WTC11 (cell line): ENCODE results near the gene SMCO1. TPM values are rescaled to one million over a fixed set of nuclear protein-coding genes. Genes with fewer than 3 reads are reported as not detected.

Experiments
- ATAC-seq: fragments of 200-7000 bp; cut with Tn5 transposase; 2 replicates; pipeline ENCODE4 v1.10.0; 2021; ENCODE audit warnings: mild to moderate bottlenecking, moderate library complexity
- CTCF ChIA-PET: fragments of 300-600 bp; sonication (Branson Sonifier 250); formaldehyde crosslinking; loops from one replicate; lab custom pipeline; 2021; ENCODE audit warnings: antibody characterized with exemption; lab: Charles Lee
- POLR2A ChIA-PET: fragments of 350-600 bp; sonication (Branson Sonifier 250); formaldehyde crosslinking; loops from one replicate; lab custom pipeline; 2021; ENCODE audit warnings: antibody characterized with exemption; lab: Charles Lee
- DNase-seq: peaks from one replicate; pipeline ENCODE4 v3.0.0; 2021; ENCODE audit warnings: low spot score
- H3K27ac Mint-ChIP-seq: 2 replicates; pipeline ENCODE4 v1.8.0; 2021; ENCODE audit warnings: mixed read lengths
- H3K27me3 Mint-ChIP-seq: 2 replicates; pipeline ENCODE4 v1.8.0; 2021; ENCODE audit warnings: low read depth, mild to moderate bottlenecking, moderate library complexity, mixed read lengths
- H3K36me3 Mint-ChIP-seq: 2 replicates; pipeline ENCODE4 v1.8.0; 2021; ENCODE audit warnings: mixed read lengths
- H3K4me1 Mint-ChIP-seq: 2 replicates; pipeline ENCODE4 v1.8.0; 2022; ENCODE audit warnings: mixed read lengths
- H3K4me3 Mint-ChIP-seq: 2 replicates; pipeline ENCODE4 v1.8.0; 2021; ENCODE audit warnings: mild to moderate bottlenecking, moderate library complexity, mixed read lengths
- H3K9me3 Mint-ChIP-seq: 2 replicates; pipeline ENCODE4 v1.8.0; 2021; ENCODE audit warnings: mixed read lengths
- FOXK1 ChIP-seq: sonication (generic); formaldehyde crosslinking; IDR thresholded peaks from 2 replicates; pipeline ENCODE4 v1.8.0; 2022; ENCODE audit warnings: mild to moderate bottlenecking, moderate library complexity, missing genetic modification reagents
- GTF2I ChIP-seq: fragments of 250-450 bp; sonication (Bioruptor Pico); conservative IDR thresholded peaks from 2 replicates; pipeline ENCODE4 v1.4.0; 2021; ENCODE audit warnings: mild to moderate bottlenecking
- KAT7 ChIP-seq: sonication (generic); formaldehyde crosslinking; IDR thresholded peaks from 2 replicates; pipeline ENCODE4 v1.8.1; 2023; ENCODE audit warnings: missing genetic modification reagents, mild to moderate bottlenecking, borderline replicate concordance
- MXD4 ChIP-seq: fragments of 250-450 bp; sonication (Bioruptor Pico); IDR thresholded peaks from 2 replicates; pipeline ENCODE4 v1.8.0; 2021; ENCODE audit warnings: mild to moderate bottlenecking, moderate library complexity, borderline replicate concordance
- NFYB ChIP-seq: sonication (generic); formaldehyde crosslinking; conservative IDR thresholded peaks from 2 replicates; pipeline ENCODE4 v1.8.0; 2022; ENCODE audit warnings: low read depth, missing genetic modification reagents
- NR2C2 ChIP-seq: sonication (generic); formaldehyde crosslinking; IDR thresholded peaks from 2 replicates; pipeline ENCODE4 v1.8.0; 2022; ENCODE audit warnings: mild to moderate bottlenecking, missing genetic modification reagents
- SMAD3 ChIP-seq: sonication (generic); formaldehyde crosslinking; IDR thresholded peaks from 2 replicates; pipeline ENCODE4 v1.8.0; 2022; ENCODE audit warnings: missing genetic modification reagents, mild to moderate bottlenecking, borderline replicate concordance
- SMAD4 ChIP-seq: sonication (generic); formaldehyde crosslinking; IDR thresholded peaks from 2 replicates; pipeline ENCODE4 v1.8.0; 2022; ENCODE audit warnings: mild to moderate bottlenecking, missing genetic modification reagents
- ZNF121 ChIP-seq: sonication (generic); formaldehyde crosslinking; IDR thresholded peaks from 2 replicates; pipeline ENCODE4 v1.8.0; 2023; ENCODE audit warnings: missing genetic modification reagents
- total RNA-seq: library from RNA; stranded (reverse); gene quantifications from 3 replicates; pipeline ENCODE4 v1.2.3, GENCODE V29; 2021
- TF ChIP-seq, protein P1 (sequence below): fragments of 250-450 bp; sonication (Bioruptor Pico); IDR thresholded peaks from 2 replicates; pipeline ENCODE4 v1.9.0; 2021; ENCODE audit warnings: mild to moderate bottlenecking, borderline replicate concordance
- TF ChIP-seq, protein P2 (sequence below): sonication (generic); formaldehyde crosslinking; IDR thresholded peaks from 2 replicates; pipeline ENCODE4 v1.8.0; 2022; ENCODE audit warnings: missing genetic modification reagents
- TF ChIP-seq, protein P3 (sequence below): sonication (generic); formaldehyde crosslinking; IDR thresholded peaks from 2 replicates; pipeline ENCODE4 v1.8.1; 2023; ENCODE audit warnings: mild to moderate bottlenecking, missing genetic modification reagents, moderate library complexity
- TF ChIP-seq, protein P4 (sequence below): sonication (generic); formaldehyde crosslinking; IDR thresholded peaks from 2 replicates; pipeline ENCODE4 v1.8.0; 2022; ENCODE audit warnings: mild to moderate bottlenecking, missing genetic modification reagents
- TF ChIP-seq, protein P5 (sequence below): sonication (generic); formaldehyde crosslinking; IDR thresholded peaks from 2 replicates; pipeline ENCODE4 v1.8.1; 2022; ENCODE audit warnings: low read depth, mild to moderate bottlenecking, moderate library complexity, missing genetic modification reagents, borderline replicate concordance

The SMCO1 gene
- total RNA-seq, 1 experiment from 2014 or later: not detected

DNA sequence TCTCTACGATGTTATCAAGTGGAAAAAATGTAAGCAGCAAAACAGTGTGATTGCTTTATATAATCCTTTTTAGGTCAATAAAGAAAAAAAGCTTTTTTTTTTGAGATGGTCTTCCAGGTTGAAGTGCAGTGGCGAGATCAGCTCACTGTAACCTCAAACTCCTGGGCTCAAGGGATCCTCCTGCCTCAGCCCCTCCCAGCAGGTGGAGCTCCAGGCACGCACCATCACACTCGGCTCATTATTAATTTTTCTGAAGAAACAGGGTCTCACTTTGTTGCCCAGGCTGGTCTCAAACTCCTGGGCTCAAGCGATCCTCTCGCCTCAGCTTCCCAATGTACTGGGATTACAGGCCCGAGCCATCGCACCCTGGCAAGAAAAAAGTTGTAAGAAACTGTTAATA, 28.9 kb downstream of the SMCO1 start:
- peak overlapping the region; percentile 2; the same call in 1 of the 2 replicates for H3K27ac Mint-ChIP-seq
- H3K4me3 Mint-ChIP-seq: no peak overlapping the region
- no peak for TF ChIP-seq KAT7 (CRISPR knock-in tag)
- TF ChIP-seq MXD4 (CRISPR knock-in tag): no peak
- TF ChIP-seq SMAD4 (CRISPR knock-in tag): no peak
- TF ChIP-seq ZNF121 (CRISPR knock-in tag): 0 out of 2 replicates have a peak, but pooled peaks have one; percentile 5
- TF ChIP-seq, all 79 proteins: peak for 1
- ChIA-PET POLR2A (no interaction called here), CTCF (interaction anchor here (1.0 to 2.6 kb wide), 7 partner anchors 13 to 60 kb away, joined by 3 to 18 read pairs (median 3); no protein-coding TSS in a partner anchor)
- peaks cover 3% of the 10 kb centered on the region; the same call in 1 of the 2 replicates for H3K9me3 Mint-ChIP-seq
- no peaks in the 10 kb centered on the region for H3K4me1 Mint-ChIP-seq
- H3K36me3 Mint-ChIP-seq: peaks cover 41% of the 10 kb centered on the region
- H3K27me3 Mint-ChIP-seq: no peaks in the 10 kb centered on the region
- ATAC-seq (no peak; the same call in 1 of the 2 replicates), DNase-seq (peak; percentile 30)

DNA sequence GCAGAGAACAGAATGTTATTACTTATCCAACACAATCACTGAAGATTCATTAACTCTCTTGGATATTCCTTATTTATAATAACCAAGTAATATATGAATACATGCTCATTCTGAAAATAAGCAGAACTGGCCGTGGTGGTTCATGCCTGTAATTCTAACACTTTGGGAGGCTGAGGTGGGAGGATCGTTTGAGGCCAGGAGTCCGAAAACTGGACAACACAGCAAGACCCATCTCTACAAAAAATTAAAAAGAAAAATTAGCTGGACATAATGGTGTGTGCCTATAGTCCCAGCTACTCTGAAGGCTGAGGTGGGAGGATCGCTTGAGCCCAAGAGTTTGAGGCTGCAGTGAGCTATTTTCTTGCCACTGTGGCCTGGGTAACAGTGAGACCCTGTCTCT, 37.5 kb downstream of the SMCO1 start:
- H3K9me3 Mint-ChIP-seq: peaks cover 6% of the 10 kb centered on the region; the same call in 1 of the 2 replicates
- ATAC-seq: no peak
- CTCF ChIA-PET: interaction anchor here (0.7 kb wide), 1 partner anchor 41 kb away, joined by 3 read pairs; no protein-coding TSS in a partner anchor
- no peak overlapping the region for H3K4me3 Mint-ChIP-seq
- H3K27ac Mint-ChIP-seq: no peak overlapping the region
- no peak for DNase-seq
- no peaks in the 10 kb centered on the region for H3K27me3 Mint-ChIP-seq
- H3K4me1 Mint-ChIP-seq: no peaks in the 10 kb centered on the region
- TF ChIP-seq NR2C2 (CRISPR knock-in tag) (no peak), GTF2I (CRISPR knock-in tag) (no peak), ZNF121 (CRISPR knock-in tag) (peak; percentile 76; the same call in 1 of the 2 replicates), FOXK1 (CRISPR knock-in tag) (no peak)
- TF ChIP-seq, protein P1, sequence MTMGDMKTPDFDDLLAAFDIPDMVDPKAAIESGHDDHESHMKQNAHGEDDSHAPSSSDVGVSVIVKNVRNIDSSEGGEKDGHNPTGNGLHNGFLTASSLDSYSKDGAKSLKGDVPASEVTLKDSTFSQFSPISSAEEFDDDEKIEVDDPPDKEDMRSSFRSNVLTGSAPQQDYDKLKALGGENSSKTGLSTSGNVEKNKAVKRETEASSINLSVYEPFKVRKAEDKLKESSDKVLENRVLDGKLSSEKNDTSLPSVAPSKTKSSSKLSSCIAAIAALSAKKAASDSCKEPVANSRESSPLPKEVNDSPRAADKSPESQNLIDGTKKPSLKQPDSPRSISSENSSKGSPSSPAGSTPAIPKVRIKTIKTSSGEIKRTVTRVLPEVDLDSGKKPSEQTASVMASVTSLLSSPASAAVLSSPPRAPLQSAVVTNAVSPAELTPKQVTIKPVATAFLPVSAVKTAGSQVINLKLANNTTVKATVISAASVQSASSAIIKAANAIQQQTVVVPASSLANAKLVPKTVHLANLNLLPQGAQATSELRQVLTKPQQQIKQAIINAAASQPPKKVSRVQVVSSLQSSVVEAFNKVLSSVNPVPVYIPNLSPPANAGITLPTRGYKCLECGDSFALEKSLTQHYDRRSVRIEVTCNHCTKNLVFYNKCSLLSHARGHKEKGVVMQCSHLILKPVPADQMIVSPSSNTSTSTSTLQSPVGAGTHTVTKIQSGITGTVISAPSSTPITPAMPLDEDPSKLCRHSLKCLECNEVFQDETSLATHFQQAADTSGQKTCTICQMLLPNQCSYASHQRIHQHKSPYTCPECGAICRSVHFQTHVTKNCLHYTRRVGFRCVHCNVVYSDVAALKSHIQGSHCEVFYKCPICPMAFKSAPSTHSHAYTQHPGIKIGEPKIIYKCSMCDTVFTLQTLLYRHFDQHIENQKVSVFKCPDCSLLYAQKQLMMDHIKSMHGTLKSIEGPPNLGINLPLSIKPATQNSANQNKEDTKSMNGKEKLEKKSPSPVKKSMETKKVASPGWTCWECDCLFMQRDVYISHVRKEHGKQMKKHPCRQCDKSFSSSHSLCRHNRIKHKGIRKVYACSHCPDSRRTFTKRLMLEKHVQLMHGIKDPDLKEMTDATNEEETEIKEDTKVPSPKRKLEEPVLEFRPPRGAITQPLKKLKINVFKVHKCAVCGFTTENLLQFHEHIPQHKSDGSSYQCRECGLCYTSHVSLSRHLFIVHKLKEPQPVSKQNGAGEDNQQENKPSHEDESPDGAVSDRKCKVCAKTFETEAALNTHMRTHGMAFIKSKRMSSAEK: no peak
- TF ChIP-seq, all 79 proteins: peak for 1
- POLR2A ChIA-PET: no interaction called here
- peaks cover 68% of the 10 kb centered on the region for H3K36me3 Mint-ChIP-seq

DNA sequence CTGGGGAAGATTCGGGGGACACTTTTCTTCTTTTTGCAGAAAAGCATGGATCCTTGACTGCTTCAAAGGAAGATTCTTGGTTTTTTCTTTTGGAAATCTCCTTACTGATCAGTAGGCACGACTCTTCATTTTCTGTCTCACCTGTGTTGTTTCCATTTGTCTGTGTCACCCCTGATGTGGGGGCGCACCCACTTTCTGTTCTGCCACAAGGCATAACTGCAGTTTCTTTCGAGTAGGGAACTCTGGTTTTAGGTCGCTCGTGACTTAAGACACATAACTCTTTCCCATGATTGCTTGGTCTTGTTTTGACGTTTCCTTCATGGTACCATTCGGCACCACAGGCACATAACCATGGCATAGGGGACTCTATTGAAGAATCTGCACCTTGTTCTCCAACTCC, 42.9 kb downstream of the SMCO1 start:
- ATAC-seq (no peak), DNase-seq (no peak)
- Mint-ChIP-seq H3K27ac (no peak overlapping the region), H3K27me3 (no peaks in the 10 kb centered on the region), H3K36me3 (peaks cover 56% of the 10 kb centered on the region), H3K4me1 (no peaks in the 10 kb centered on the region), H3K4me3 (no peak overlapping the region), H3K9me3 (no peaks in the 10 kb centered on the region)
- CTCF ChIA-PET: no interaction called here
- POLR2A ChIA-PET: no interaction called here
- TF ChIP-seq, protein P2, sequence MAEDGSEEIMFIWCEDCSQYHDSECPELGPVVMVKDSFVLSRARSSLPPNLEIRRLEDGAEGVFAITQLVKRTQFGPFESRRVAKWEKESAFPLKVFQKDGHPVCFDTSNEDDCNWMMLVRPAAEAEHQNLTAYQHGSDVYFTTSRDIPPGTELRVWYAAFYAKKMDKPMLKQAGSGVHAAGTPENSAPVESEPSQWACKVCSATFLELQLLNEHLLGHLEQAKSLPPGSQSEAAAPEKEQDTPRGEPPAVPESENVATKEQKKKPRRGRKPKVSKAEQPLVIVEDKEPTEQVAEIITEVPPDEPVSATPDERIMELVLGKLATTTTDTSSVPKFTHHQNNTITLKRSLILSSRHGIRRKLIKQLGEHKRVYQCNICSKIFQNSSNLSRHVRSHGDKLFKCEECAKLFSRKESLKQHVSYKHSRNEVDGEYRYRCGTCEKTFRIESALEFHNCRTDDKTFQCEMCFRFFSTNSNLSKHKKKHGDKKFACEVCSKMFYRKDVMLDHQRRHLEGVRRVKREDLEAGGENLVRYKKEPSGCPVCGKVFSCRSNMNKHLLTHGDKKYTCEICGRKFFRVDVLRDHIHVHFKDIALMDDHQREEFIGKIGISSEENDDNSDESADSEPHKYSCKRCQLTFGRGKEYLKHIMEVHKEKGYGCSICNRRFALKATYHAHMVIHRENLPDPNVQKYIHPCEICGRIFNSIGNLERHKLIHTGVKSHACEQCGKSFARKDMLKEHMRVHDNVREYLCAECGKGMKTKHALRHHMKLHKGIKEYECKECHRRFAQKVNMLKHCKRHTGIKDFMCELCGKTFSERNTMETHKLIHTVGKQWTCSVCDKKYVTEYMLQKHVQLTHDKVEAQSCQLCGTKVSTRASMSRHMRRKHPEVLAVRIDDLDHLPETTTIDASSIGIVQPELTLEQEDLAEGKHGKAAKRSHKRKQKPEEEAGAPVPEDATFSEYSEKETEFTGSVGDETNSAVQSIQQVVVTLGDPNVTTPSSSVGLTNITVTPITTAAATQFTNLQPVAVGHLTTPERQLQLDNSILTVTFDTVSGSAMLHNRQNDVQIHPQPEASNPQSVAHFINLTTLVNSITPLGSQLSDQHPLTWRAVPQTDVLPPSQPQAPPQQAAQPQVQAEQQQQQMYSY: no peak
- no peak for TF ChIP-seq SMAD3 (CRISPR knock-in tag)
- TF ChIP-seq, protein P3, sequence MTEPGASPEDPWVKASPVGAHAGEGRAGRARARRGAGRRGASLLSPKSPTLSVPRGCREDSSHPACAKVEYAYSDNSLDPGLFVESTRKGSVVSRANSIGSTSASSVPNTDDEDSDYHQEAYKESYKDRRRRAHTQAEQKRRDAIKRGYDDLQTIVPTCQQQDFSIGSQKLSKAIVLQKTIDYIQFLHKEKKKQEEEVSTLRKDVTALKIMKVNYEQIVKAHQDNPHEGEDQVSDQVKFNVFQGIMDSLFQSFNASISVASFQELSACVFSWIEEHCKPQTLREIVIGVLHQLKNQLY: no peak
- TF ChIP-seq NFYB (CRISPR knock-in tag): no peak
- TF ChIP-seq, protein P4, sequence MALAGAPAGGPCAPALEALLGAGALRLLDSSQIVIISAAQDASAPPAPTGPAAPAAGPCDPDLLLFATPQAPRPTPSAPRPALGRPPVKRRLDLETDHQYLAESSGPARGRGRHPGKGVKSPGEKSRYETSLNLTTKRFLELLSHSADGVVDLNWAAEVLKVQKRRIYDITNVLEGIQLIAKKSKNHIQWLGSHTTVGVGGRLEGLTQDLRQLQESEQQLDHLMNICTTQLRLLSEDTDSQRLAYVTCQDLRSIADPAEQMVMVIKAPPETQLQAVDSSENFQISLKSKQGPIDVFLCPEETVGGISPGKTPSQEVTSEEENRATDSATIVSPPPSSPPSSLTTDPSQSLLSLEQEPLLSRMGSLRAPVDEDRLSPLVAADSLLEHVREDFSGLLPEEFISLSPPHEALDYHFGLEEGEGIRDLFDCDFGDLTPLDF (CRISPR knock-in tag): no peak
- TF ChIP-seq, protein P5, sequence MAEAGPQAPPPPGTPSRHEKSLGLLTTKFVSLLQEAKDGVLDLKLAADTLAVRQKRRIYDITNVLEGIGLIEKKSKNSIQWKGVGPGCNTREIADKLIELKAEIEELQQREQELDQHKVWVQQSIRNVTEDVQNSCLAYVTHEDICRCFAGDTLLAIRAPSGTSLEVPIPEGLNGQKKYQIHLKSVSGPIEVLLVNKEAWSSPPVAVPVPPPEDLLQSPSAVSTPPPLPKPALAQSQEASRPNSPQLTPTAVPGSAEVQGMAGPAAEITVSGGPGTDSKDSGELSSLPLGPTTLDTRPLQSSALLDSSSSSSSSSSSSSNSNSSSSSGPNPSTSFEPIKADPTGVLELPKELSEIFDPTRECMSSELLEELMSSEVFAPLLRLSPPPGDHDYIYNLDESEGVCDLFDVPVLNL (CRISPR knock-in tag): no peak
